ENCODE data around the gene CEMIP.

- TF ChIP-seq CTCF (IDR thresholded peaks at IDR 0.05; ENCODE audit: insufficient read depth, low read length) (no peak), POLR2AphosphoS5 (IDR thresholded peaks at IDR 0.05; ENCODE audit: low read depth) (no peak), REST (IDR thresholded peaks at IDR 0.05; ENCODE audit: insufficient replicate concordance, low read depth) (no peak)
Measured at GRCh38 chr15:80951941-80952340, 172.8 kb downstream of the CEMIP start.

Measured in HL-60 (cell line).